GM06990 (cell line): ENCODE data around the gene RFX8.

Experiments used
- DNase-seq: peaks from one replicate; pipeline ENCODE4 v3.0.0-alpha.2; 2011; ENCODE audit not compliant: insufficient read length; ENCODE audit errors: extremely low read depth
- H3K27me3 ChIP-seq: replicated peaks from 2 replicates; pipeline ENCODE4 v1.6.0; 2011; ENCODE audit warnings: low read length; ENCODE audit not compliant: control insufficient read depth, insufficient read depth
- H3K36me3 ChIP-seq: 2 replicates; pipeline ENCODE4 v1.5.1; 2011; ENCODE audit warnings: low read length; ENCODE audit not compliant: control insufficient read depth, insufficient read depth
- H3K4me3 ChIP-seq: replicated peaks from 2 replicates; pipeline ENCODE4 v1.5.1; 2011; ENCODE audit warnings: low read depth, mild to moderate bottlenecking, control low read depth, low read length
- TF ChIP-seq, protein P1 (sequence below): IDR thresholded peaks from 2 replicates; pipeline ENCODE4 v1.5.1; 2011; ENCODE audit warnings: low read length, control low read depth, mild to moderate bottlenecking, inconsistent platforms; ENCODE audit not compliant: insufficient read depth, poor library complexity, severe bottlenecking

The RFX8 gene

GRCh38 chr2:101400506-101401325, 74.2 kb downstream of the RFX8 start:
- Histone ChIP-seq H3K36me3 (no peaks in the 10 kb centered on the region), H3K27me3 (peaks cover 3% of the 10 kb centered on the region), H3K4me3 (no peak overlapping the region)
- TF ChIP-seq, protein P1, sequence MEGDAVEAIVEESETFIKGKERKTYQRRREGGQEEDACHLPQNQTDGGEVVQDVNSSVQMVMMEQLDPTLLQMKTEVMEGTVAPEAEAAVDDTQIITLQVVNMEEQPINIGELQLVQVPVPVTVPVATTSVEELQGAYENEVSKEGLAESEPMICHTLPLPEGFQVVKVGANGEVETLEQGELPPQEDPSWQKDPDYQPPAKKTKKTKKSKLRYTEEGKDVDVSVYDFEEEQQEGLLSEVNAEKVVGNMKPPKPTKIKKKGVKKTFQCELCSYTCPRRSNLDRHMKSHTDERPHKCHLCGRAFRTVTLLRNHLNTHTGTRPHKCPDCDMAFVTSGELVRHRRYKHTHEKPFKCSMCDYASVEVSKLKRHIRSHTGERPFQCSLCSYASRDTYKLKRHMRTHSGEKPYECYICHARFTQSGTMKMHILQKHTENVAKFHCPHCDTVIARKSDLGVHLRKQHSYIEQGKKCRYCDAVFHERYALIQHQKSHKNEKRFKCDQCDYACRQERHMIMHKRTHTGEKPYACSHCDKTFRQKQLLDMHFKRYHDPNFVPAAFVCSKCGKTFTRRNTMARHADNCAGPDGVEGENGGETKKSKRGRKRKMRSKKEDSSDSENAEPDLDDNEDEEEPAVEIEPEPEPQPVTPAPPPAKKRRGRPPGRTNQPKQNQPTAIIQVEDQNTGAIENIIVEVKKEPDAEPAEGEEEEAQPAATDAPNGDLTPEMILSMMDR, result no peak
- no peak for DNase-seq

- Histone ChIP-seq H3K27me3 (peaks cover 3% of the 10 kb centered on the region), H3K4me3 (no peak overlapping the region), H3K36me3 (no peaks in the 10 kb centered on the region)
- no peak for DNase-seq
- TF ChIP-seq, protein P1, result no peak
Measured at GRCh38 chr2:101400048-101400447, 74.9 kb downstream of the RFX8 start.

- DNase-seq, result no peak
- Histone ChIP-seq H3K27me3 (peaks cover 3% of the 10 kb centered on the region), H3K36me3 (no peaks in the 10 kb centered on the region), H3K4me3 (no peak overlapping the region)
- TF ChIP-seq, protein P1, result no peak
Measured at GRCh38 chr2:101399021-101399799, 75.7 kb downstream of the RFX8 start.

GRCh38 chr2:101398116-101398821, 76.6 kb downstream of the RFX8 start:
- no peak overlapping the region for H3K4me3 ChIP-seq
- no peaks in the 10 kb centered on the region for H3K36me3 ChIP-seq
- DNase-seq, result no peak
- TF ChIP-seq, protein P1, result no peak
- H3K27me3 ChIP-seq, result peaks cover 3% of the 10 kb centered on the region

GRCh38 chr2:101396316-101396717, 78.6 kb downstream of the RFX8 start:
- DNase-seq, result no peak
- Histone ChIP-seq H3K36me3 (no peaks in the 10 kb centered on the region), H3K4me3 (no peak overlapping the region), H3K27me3 (peaks cover under 1% of the 10 kb centered on the region)
- TF ChIP-seq, protein P1, result no peak
